Right atrium auricular region (tissue), 2 donors: ENCODE measurements around the gene MTURN. TPM values are rescaled to one million over a fixed set of nuclear protein-coding genes. Genes with fewer than 3 reads are reported as not detected.

Source experiments
- DNase-seq: peaks from one replicate; pipeline ENCODE4 v3.0.0-alpha.2; 2019; ENCODE audit warnings: low spot score
- H3K27ac ChIP-seq, 2 donors: fragments of 200-600 bp; sonication (generic); 1 replicate in 1 of 2; 2 replicates in 1 of 2; pipeline ENCODE4 v1.5.1; 2016 to 2019
- H3K27me3 ChIP-seq, 2 donors: fragments of 200-600 bp; sonication (generic); one replicate each; pipeline versions ENCODE4 v1.5.1 to v1.6.0; 2017 to 2019
- H3K36me3 ChIP-seq: fragments of 200-600 bp; sonication (generic); one replicate; pipeline ENCODE4 v1.5.1; 2016
- H3K4me1 ChIP-seq, 2 donors: fragments of 200-600 bp; sonication (generic); one replicate each; pipeline versions ENCODE4 v1.5.1 to v1.6.0; 2017 to 2019
- H3K4me3 ChIP-seq, 2 donors: fragments of 200-600 bp; sonication (generic); 1 replicate in 1 of 2; 2 replicates in 1 of 2; pipeline ENCODE4 v1.5.1; 2017 to 2019; ENCODE audit warnings: mild to moderate bottlenecking in 1 of 2, moderate library complexity in 1 of 2
- H3K9me3 ChIP-seq, 2 donors: fragments of 200-600 bp; sonication (generic); one replicate each; pipeline ENCODE4 v1.5.1; 2019
- total RNA-seq, 2 donors: library from RNA; depleted of rRNA; stranded (reverse); fragments of >200 nt; gene quantifications; one replicate each; pipeline ENCODE4 v1.1.0, GENCODE V29; 2016
- TF ChIP-seq, protein P1 (sequence below), 2 donors: fragments of 200-600 bp; sonication (generic); IDR thresholded peaks; one replicate each; pipeline ENCODE4 v1.5.1; 2019; ENCODE audit warnings: antibody characterized with exemption in 2 of 2

The MTURN gene
- total RNA-seq, 2 donors from 2014 or later: 17.4 to 65.4 TPM

DNA sequence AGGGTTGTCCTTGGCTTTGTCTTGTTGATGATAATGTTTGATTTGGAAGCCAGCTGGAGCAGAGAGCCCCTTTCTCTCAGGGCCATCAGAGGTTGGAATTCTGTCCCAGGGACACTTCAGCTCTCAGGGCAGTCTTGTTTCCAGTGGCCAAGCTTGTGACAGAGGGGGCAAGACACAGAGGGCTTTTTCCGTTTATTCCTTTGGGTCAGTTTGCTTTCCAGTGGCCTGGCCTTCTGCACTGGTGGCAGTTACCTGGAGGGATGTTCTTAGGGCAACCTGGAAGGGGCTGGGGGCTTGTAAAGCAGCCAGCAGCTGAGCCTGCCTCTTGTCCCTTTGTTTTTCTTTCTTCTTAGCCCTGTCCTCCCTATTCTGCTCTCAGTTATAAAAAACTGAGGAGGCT, 62.7 kb downstream of the MTURN start:
- H3K4me1 ChIP-seq: no peaks in the 10 kb centered on the region
- peaks cover 0 to 6% of the 10 kb centered on the region in 2 donors for H3K9me3 ChIP-seq
- no peak overlapping the region for H3K27ac ChIP-seq
- H3K36me3 ChIP-seq: no peaks in the 10 kb centered on the region
- no peak for DNase-seq
- TF ChIP-seq, protein P1, sequence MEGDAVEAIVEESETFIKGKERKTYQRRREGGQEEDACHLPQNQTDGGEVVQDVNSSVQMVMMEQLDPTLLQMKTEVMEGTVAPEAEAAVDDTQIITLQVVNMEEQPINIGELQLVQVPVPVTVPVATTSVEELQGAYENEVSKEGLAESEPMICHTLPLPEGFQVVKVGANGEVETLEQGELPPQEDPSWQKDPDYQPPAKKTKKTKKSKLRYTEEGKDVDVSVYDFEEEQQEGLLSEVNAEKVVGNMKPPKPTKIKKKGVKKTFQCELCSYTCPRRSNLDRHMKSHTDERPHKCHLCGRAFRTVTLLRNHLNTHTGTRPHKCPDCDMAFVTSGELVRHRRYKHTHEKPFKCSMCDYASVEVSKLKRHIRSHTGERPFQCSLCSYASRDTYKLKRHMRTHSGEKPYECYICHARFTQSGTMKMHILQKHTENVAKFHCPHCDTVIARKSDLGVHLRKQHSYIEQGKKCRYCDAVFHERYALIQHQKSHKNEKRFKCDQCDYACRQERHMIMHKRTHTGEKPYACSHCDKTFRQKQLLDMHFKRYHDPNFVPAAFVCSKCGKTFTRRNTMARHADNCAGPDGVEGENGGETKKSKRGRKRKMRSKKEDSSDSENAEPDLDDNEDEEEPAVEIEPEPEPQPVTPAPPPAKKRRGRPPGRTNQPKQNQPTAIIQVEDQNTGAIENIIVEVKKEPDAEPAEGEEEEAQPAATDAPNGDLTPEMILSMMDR (IDR thresholded peaks at IDR 0.05): no peak
- no peaks in the 10 kb centered on the region for H3K27me3 ChIP-seq
- no peak overlapping the region for H3K4me3 ChIP-seq

DNA sequence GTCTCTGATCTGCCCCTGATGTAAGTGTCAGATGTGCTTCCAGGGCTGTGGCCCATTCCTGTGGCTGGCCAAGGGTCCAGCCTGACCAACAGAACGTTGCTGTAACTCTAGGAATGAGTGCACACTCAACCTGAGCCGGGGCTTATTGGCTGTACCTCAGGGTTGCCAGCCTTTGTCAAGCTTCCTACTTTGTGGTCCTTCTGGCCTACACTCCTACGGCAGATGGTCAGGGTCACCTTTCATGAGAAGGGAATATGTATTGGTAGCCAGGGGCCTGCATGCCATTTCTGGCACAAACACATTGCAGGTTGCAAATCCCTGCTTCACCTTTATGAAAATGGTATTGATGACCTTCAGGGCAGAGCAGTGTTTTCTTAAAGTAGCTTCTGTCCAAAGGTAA, 64.5 kb downstream of the MTURN start:
- no peaks in the 10 kb centered on the region for H3K36me3 ChIP-seq
- H3K9me3 ChIP-seq: peaks cover 0 to 6% of the 10 kb centered on the region in 2 donors
- H3K27ac ChIP-seq: no peak overlapping the region
- no peaks in the 10 kb centered on the region for H3K4me1 ChIP-seq
- TF ChIP-seq, protein P1 (IDR thresholded peaks at IDR 0.05): no peak
- H3K4me3 ChIP-seq: no peak overlapping the region
- H3K27me3 ChIP-seq: no peaks in the 10 kb centered on the region
- DNase-seq: no peak

DNA sequence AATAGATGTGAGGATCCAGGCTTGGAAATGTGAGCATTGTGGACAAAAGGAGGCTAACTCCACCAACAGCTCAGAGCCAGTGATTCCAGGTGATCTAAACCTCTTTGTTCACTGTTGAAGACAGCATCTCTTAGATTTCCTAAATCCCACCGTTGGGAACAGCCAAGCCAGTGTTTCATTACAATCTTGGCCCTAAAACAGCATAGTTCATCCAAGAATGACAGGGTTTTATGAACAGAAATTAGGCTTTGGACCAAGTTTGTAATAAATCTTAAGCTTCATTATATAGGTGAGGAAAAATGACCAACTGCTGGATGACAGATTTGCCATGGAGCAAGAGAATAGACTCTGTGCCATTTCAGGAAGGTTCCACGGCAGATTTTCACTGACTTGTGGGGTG, 65.8 kb downstream of the MTURN start:
- no peak for DNase-seq
- H3K9me3 ChIP-seq: peaks cover 0 to 6% of the 10 kb centered on the region in 2 donors
- TF ChIP-seq, protein P1 (IDR thresholded peaks at IDR 0.05): no peak
- no peak overlapping the region for H3K4me3 ChIP-seq
- H3K4me1 ChIP-seq: no peaks in the 10 kb centered on the region
- H3K27ac ChIP-seq: no peak overlapping the region
- H3K27me3 ChIP-seq: no peaks in the 10 kb centered on the region
- no peaks in the 10 kb centered on the region for H3K36me3 ChIP-seq

DNA sequence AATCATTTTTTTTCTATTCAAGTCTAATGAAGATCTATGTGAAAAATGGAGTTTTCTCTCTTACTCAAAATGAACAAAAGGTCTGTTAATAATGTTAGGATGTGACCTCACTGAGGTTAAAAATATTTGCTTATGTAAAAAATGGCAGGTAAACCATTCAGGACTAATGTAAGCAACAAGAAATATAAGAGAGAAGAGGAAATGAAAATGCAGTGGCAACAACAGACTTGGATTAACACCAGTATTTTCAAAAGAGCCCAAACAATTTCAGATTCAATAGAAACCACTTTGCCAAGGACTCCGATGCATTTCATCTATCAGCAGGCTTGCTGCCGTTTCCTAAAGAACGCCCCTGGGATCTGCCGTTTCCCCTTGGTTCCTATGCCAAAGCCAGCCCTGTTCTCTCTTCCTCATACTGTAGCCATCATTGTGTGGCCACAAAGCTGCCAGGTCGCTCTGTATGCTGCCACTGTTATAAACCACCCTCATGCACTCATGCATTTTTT, 66.4 kb downstream of the MTURN start:
- Histone ChIP-seq H3K9me3 (peaks cover 0 to 4% of the 10 kb centered on the region in 2 donors), H3K36me3 (no peaks in the 10 kb centered on the region), H3K27me3 (no peaks in the 10 kb centered on the region), H3K4me1 (no peaks in the 10 kb centered on the region), H3K27ac (no peak overlapping the region), H3K4me3 (no peak overlapping the region)
- TF ChIP-seq, protein P1 (IDR thresholded peaks at IDR 0.05): no peak
- DNase-seq: no peak

DNA sequence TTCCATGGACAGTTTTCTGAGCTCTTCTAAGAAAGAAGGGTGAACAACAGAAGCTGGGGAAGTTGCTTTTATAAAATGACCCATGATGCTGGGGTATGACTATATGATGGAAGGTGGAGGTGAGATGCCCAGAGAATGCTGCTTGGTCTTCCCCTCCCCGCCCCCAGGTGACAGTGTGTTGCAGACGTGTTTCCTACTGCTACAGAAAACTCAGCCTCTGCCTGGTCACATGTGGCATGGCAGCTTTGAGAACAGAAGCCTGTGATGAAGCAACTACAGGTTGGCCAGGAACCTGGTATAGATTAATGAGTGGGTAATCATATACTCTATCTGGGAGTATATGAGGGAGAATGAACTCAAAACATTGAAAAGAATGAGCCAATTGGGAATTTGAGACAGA, 67.1 kb downstream of the MTURN start:
- Histone ChIP-seq H3K4me3 (no peak overlapping the region), H3K27ac (no peak overlapping the region), H3K4me1 (no peaks in the 10 kb centered on the region), H3K9me3 (no peaks in the 10 kb centered on the region), H3K27me3 (no peaks in the 10 kb centered on the region), H3K36me3 (no peaks in the 10 kb centered on the region)
- no peak for DNase-seq
- TF ChIP-seq, protein P1 (IDR thresholded peaks at IDR 0.05): no peak

DNA sequence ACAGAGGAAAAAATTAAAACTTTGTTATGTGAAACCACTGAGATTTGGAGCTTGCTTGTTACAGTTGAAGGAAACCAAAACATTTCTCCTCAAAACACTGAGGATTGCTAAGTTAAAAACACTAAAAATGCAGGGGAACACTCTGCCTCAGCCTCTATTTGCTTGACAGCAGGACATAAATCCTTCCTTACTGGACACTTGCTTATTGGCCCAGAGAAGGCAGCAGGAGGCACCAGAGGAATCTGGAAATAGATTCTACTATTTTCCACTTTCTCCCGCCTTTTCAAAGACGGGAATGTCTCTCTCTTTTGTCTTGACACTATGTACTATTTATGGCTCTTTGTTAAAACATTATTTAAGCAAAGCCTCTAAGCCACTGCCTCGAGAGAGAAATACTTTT, 67.9 kb downstream of the MTURN start:
- Histone ChIP-seq H3K9me3 (no peaks in the 10 kb centered on the region), H3K27ac (no peak overlapping the region), H3K27me3 (no peaks in the 10 kb centered on the region), H3K4me1 (no peaks in the 10 kb centered on the region), H3K36me3 (no peaks in the 10 kb centered on the region), H3K4me3 (no peak overlapping the region)
- TF ChIP-seq, protein P1 (IDR thresholded peaks at IDR 0.05): no peak
- no peak for DNase-seq
